ENCODE measurements around the gene ARFGAP3. TPM values are rescaled to one million over a fixed set of nuclear protein-coding genes. Genes with fewer than 3 reads are reported as not detected.

The ARFGAP3 gene
- total RNA-seq, 1 experiment from 2014 or later = 37.8 TPM

GRCh38 chr22:42788466-42788865, 68.6 kb downstream of the ARFGAP3 start:
- CTCF ChIA-PET = interaction anchor here (0.6 kb wide), 2 partner anchors 66 to 80 kb away, joined by 3 to 4 read pairs; no protein-coding TSS in a partner anchor
- intact Hi-C loops (cut with micrococcal nuclease; ENCODE audit: unreplicated experiment) = loop anchor here (10.0 kb wide), 1 partner anchor 306 kb away; no protein-coding TSS in a partner anchor
- H3K36me3 Mint-ChIP-seq (ENCODE audit: insufficient read depth, unreplicated experiment) = peaks cover 6% of the 10 kb centered on the region
- no peaks in the 10 kb centered on the region for H3K4me1 Mint-ChIP-seq (ENCODE audit: low read depth, unreplicated experiment)
- no peak overlapping the region for H3K4me3 Mint-ChIP-seq (ENCODE audit: low read depth, unreplicated experiment)
- H3K9me3 Mint-ChIP-seq (ENCODE audit: low read depth, unreplicated experiment) = no peaks in the 10 kb centered on the region
- BruUV-seq (replicated peaks) = no TSS peak
- TF ChIP-seq, protein P1, sequence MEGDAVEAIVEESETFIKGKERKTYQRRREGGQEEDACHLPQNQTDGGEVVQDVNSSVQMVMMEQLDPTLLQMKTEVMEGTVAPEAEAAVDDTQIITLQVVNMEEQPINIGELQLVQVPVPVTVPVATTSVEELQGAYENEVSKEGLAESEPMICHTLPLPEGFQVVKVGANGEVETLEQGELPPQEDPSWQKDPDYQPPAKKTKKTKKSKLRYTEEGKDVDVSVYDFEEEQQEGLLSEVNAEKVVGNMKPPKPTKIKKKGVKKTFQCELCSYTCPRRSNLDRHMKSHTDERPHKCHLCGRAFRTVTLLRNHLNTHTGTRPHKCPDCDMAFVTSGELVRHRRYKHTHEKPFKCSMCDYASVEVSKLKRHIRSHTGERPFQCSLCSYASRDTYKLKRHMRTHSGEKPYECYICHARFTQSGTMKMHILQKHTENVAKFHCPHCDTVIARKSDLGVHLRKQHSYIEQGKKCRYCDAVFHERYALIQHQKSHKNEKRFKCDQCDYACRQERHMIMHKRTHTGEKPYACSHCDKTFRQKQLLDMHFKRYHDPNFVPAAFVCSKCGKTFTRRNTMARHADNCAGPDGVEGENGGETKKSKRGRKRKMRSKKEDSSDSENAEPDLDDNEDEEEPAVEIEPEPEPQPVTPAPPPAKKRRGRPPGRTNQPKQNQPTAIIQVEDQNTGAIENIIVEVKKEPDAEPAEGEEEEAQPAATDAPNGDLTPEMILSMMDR (IDR thresholded peaks at IDR 0.05; ENCODE audit: unreplicated experiment) = no peak
- DNase-seq = no peak
- no peak overlapping the region for H3K27ac Mint-ChIP-seq (ENCODE audit: unreplicated experiment)
- no peaks in the 10 kb centered on the region for H3K27me3 Mint-ChIP-seq (ENCODE audit: unreplicated experiment)

- no peak overlapping the region for H3K4me3 Mint-ChIP-seq (ENCODE audit: low read depth, unreplicated experiment)
- intact Hi-C loops (cut with micrococcal nuclease; ENCODE audit: unreplicated experiment) = loop anchor here (10.0 kb wide), 1 partner anchor 307 kb away; no protein-coding TSS in a partner anchor
- CTCF ChIA-PET = interaction anchor here (0.6 kb wide), 2 partner anchors 67 to 80 kb away, joined by 3 to 4 read pairs; no protein-coding TSS in a partner anchor
- no peak for DNase-seq
- H3K36me3 Mint-ChIP-seq (ENCODE audit: insufficient read depth, unreplicated experiment) = peaks cover 3% of the 10 kb centered on the region
- TF ChIP-seq, protein P1 (IDR thresholded peaks at IDR 0.05; ENCODE audit: unreplicated experiment) = no peak
- H3K27ac Mint-ChIP-seq (ENCODE audit: unreplicated experiment) = no peak overlapping the region
- BruUV-seq (replicated peaks) = no TSS peak
- no peaks in the 10 kb centered on the region for H3K4me1 Mint-ChIP-seq (ENCODE audit: low read depth, unreplicated experiment)
- no peaks in the 10 kb centered on the region for H3K9me3 Mint-ChIP-seq (ENCODE audit: low read depth, unreplicated experiment)
- H3K27me3 Mint-ChIP-seq (ENCODE audit: unreplicated experiment) = no peaks in the 10 kb centered on the region
These were observed 69.1 kb downstream of the ARFGAP3 start for GRCh38 chr22:42788021-42788420.

DNA sequence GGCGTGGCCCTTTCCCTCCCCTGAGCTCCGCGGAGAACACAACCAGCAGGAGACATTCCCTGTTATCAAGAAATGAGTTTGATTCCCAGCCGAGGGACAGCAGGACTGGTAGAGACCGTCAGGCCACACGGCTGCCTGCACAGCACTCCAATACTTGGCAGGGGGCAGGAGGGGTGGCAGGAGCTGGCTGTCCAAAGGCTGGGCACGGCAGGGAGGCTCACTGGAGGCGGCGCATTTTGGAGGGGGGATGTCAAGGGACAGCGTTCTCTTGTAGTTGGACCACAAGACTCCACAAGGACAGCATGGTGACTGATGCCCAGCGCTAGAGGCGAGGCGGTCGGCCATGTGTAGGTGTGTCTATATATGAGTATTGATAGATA, 69.7 kb downstream of the ARFGAP3 start:
- H3K4me1 Mint-ChIP-seq (ENCODE audit: low read depth, unreplicated experiment) = no peaks in the 10 kb centered on the region
- no peak overlapping the region for H3K27ac Mint-ChIP-seq (ENCODE audit: unreplicated experiment)
- H3K4me3 Mint-ChIP-seq (ENCODE audit: low read depth, unreplicated experiment) = no peak overlapping the region
- intact Hi-C loops (cut with micrococcal nuclease; ENCODE audit: unreplicated experiment) = loop anchor here (10.0 kb wide), 1 partner anchor 307 kb away; no protein-coding TSS in a partner anchor
- peaks cover 3% of the 10 kb centered on the region for H3K36me3 Mint-ChIP-seq (ENCODE audit: insufficient read depth, unreplicated experiment)
- no TSS peak for BruUV-seq (replicated peaks)
- H3K27me3 Mint-ChIP-seq (ENCODE audit: unreplicated experiment) = no peaks in the 10 kb centered on the region
- no peaks in the 10 kb centered on the region for H3K9me3 Mint-ChIP-seq (ENCODE audit: low read depth, unreplicated experiment)
- no peak for DNase-seq
- TF ChIP-seq, protein P1 (IDR thresholded peaks at IDR 0.05; ENCODE audit: unreplicated experiment) = no peak
- CTCF ChIA-PET = interaction anchor here (0.6 kb wide), 1 partner anchor 176 kb away, joined by 3 read pairs; no protein-coding TSS in a partner anchor

DNA sequence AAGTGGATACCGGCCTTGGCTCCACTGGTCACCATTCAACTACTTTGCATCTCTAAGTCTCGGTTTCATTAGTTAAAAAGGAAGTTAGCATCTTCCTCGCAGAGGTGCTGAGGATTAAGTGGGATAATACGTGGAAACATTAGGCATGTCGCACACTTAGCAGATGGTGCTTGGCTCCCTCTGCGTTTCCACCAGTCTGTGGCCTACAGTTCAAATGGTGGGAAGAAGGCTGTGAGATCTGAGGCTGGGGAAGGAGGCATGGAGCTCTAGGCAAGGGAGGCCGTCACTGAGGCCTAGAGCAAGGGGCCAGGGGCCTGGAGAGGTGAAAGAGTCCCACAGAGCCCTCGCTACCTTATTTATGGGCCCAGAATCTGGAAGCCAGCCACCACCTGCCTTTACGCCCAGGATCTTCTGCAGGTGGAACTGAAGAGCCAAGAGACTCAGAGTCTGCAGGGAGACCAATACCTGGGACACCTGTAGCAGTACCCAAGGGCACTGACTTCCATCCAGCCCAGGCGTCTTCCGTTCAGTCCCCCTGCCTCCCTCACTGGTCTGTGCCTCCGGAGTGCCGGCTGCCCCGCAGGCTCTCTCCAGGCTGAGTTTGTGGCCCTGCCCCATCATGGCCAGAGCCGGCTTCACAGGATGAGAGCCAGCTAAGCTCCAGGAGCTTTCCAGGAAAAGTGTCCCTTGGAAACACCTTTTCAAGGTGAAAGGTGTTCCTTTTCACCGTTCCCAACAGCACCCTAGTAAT, 70.3 kb downstream of the ARFGAP3 start:
- Mint-ChIP-seq H3K9me3 (ENCODE audit: low read depth, unreplicated experiment) (no peaks in the 10 kb centered on the region), H3K27me3 (ENCODE audit: unreplicated experiment) (no peaks in the 10 kb centered on the region), H3K36me3 (ENCODE audit: insufficient read depth, unreplicated experiment) (peaks cover 3% of the 10 kb centered on the region), H3K4me3 (ENCODE audit: low read depth, unreplicated experiment) (no peak overlapping the region), H3K27ac (ENCODE audit: unreplicated experiment) (no peak overlapping the region), H3K4me1 (ENCODE audit: low read depth, unreplicated experiment) (no peaks in the 10 kb centered on the region)
- TF ChIP-seq, protein P1 (IDR thresholded peaks at IDR 0.05; ENCODE audit: unreplicated experiment) = no peak
- no TSS peak for BruUV-seq (replicated peaks)
- CTCF ChIA-PET = interaction anchor here (0.6 kb wide), 2 partner anchors 12 to 177 kb away, joined by 3 read pairs; no protein-coding TSS in a partner anchor
- intact Hi-C loops (cut with micrococcal nuclease; ENCODE audit: unreplicated experiment) = loop anchor here (10.0 kb wide), 1 partner anchor 308 kb away; no protein-coding TSS in a partner anchor
- DNase-seq = no peak
